Gastrocnemius medialis (tissue), 4 donors: Measurements from ENCODE around the gene CLPSL2. TPM values are rescaled to one million over a fixed set of nuclear protein-coding genes. Genes with fewer than 3 reads are reported as not detected.

Experiments
- ATAC-seq, 2 donors: fragments of 150-250 bp; one replicate each; pipeline ENCODE4 v1.9.1; 2016
- DNase-seq, 2 donors: peaks; one replicate each; pipeline ENCODE4 v3.0.0-alpha.2; 2019
- H3K27ac ChIP-seq, 4 donors: fragments of 200-600 bp; sonication (generic); 1 replicate in 1 of 4; 2 replicates in 3 of 4; pipeline ENCODE4 v1.5.1; 2016 to 2018; ENCODE audit warnings: mild to moderate bottlenecking in 2 of 4, moderate library complexity in 1 of 4
- H3K27me3 ChIP-seq, 3 donors: fragments of 200-600 bp; sonication (generic) in 2 of 3; 1 replicate in 1 of 3; 2 replicates in 2 of 3; pipeline versions ENCODE4 v1.5.1 to v1.6.0; 2016 to 2019; ENCODE audit warnings: mild to moderate bottlenecking in 1 of 3, moderate library complexity in 1 of 3
- H3K36me3 ChIP-seq, 2 donors: fragments of 200-600 bp; sonication (generic) in 1 of 2; one replicate each; pipeline ENCODE4 v1.5.1; 2017 to 2018
- H3K4me1 ChIP-seq, 2 donors: fragments of 200-600 bp; sonication (generic) in 1 of 2; one replicate each; pipeline ENCODE4 v1.5.1; 2016 to 2017; ENCODE audit warnings: mild to moderate bottlenecking in 2 of 2
- H3K4me3 ChIP-seq, 4 donors: fragments of 200-600 bp; sonication (generic) in 3 of 4; 1 replicate in 1 of 4; 2 replicates in 3 of 4; pipeline ENCODE4 v1.5.1; 2016 to 2019; ENCODE audit warnings: mild to moderate bottlenecking in 2 of 4
- H3K9me3 ChIP-seq, 3 donors: fragments of 200-600 bp; sonication (generic) in 2 of 3; 1 replicate in 1 of 3; 2 replicates in 2 of 3; pipeline ENCODE4 v1.5.1; 2016 to 2019
- CTCF ChIP-seq, 5 experiments: fragments of 450-650 bp in 3 of 5; fragments of 200-600 bp in 2 of 5; sonication (generic) in 2 of 5; IDR thresholded peaks in 4 of 5; conservative IDR thresholded peaks in 1 of 5; 1 replicate in 4 of 5; 2 replicates in 1 of 5; pipeline ENCODE4 v1.5.1; 2016 to 2019; ENCODE audit warnings: antibody characterized with exemption in 5 of 5, mild to moderate bottlenecking in 3 of 5, moderate library complexity in 3 of 5
- POLR2A ChIP-seq, 2 donors: fragments of 450-650 bp; IDR thresholded peaks; one replicate each; pipeline ENCODE4 v1.6.1; 2017; ENCODE audit warnings: antibody characterized with exemption in 2 of 2, mild to moderate bottlenecking in 2 of 2, moderate library complexity in 2 of 2
- in situ Hi-C, 4 donors: fragments of 200-750 bp; cut with MboI; loops; one replicate each; pipeline versions ENCODE4 v1.15.0 to v1.8.0; 2017; ENCODE audit warnings: low sequenced_read_pairs in 4 of 4
- intact Hi-C: fragments of 100-400 bp; cut with DNase I; formaldehyde crosslinking; loops from one replicate; pipeline ENCODE4 v1.15.1; 2023; ENCODE audit warnings: low total_unique reads
- total RNA-seq, 4 donors: library from RNA; depleted of rRNA; stranded (reverse); fragments of >200 nt; gene quantifications; one replicate each; pipeline versions ENCODE4 v1.1.0 to v1.2.3, GENCODE V29; 2016

CLPSL2 gene
- total RNA-seq, 4 donors from 2014 or later, result not detected

DNA sequence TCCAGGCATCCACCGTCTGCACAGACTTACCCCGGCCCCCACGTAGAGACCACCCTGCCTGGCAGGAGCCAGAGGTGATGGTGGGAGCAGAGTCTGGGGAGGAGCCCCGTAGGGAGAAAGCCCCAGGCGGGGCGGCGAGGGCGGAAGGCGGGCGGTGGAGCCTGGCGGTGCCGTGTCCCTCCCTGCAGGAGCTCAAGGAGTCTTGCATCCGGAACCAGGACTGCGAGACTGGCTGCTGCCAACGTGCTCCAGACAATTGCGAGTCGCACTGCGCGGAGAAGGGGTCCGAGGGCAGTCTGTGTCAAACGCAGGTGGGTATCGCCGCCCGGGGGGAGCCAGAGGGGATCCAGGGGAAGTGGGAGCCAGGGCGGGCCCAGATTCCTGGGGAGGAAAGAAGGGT, 10.4 kb downstream of the CLPSL2 start:
- intact Hi-C loops, result loop anchor here (1.0 kb wide), 1 partner anchor 10 kb away; the partner anchor contains the start of gene CLPS

GRCh38 chr6:35787266-35788218, 11.1 kb downstream of the CLPSL2 start:
- H3K4me1 ChIP-seq, result no peaks in the 10 kb centered on the region
- TF ChIP-seq CTCF (IDR thresholded peaks at IDR 0.05 in 4 of 5, conservative IDR thresholded peaks at IDR 0.05 in 1 of 5), result no peak
- TF ChIP-seq POLR2A (IDR thresholded peaks at IDR 0.05), result no peak
- H3K4me3 ChIP-seq, result no peak overlapping the region
- no peak overlapping the region for H3K27ac ChIP-seq
- H3K27me3 ChIP-seq, result peaks cover 24 to 46% (median 44%) of the 10 kb centered on the region in 3 donors
- DNase-seq, result no peak
- in situ Hi-C loops, result no loop called here
- H3K36me3 ChIP-seq, result no peaks in the 10 kb centered on the region
- intact Hi-C loops, result loop anchor here (1.0 kb wide), 1 partner anchor 10 kb away; the partner anchor contains the start of gene CLPS
- no peaks in the 10 kb centered on the region for H3K9me3 ChIP-seq
- ATAC-seq, result no peak

More for the DNA sequence above, 10.4 kb downstream of the CLPSL2 start:
- Histone ChIP-seq H3K27ac (no peak overlapping the region), H3K4me3 (no peak overlapping the region), H3K27me3 (peaks cover 24 to 46% (median 44%) of the 10 kb centered on the region in 3 donors), H3K36me3 (no peaks in the 10 kb centered on the region), H3K9me3 (no peaks in the 10 kb centered on the region), H3K4me1 (no peaks in the 10 kb centered on the region)
- in situ Hi-C loops, result no loop called here
- TF ChIP-seq POLR2A (IDR thresholded peaks at IDR 0.05) (no peak), CTCF (IDR thresholded peaks at IDR 0.05 in 4 of 5, conservative IDR thresholded peaks at IDR 0.05 in 1 of 5) (no peak)
- ATAC-seq (no peak), DNase-seq (no peak)

GRCh38 chr6:35788423-35788982, 12.1 kb downstream of the CLPSL2 start:
- DNase-seq (no peak), ATAC-seq (no peak)
- TF ChIP-seq CTCF (IDR thresholded peaks at IDR 0.05 in 4 of 5, conservative IDR thresholded peaks at IDR 0.05 in 1 of 5) (no peak), POLR2A (IDR thresholded peaks at IDR 0.05) (no peak)
- no peaks in the 10 kb centered on the region for H3K36me3 ChIP-seq
- intact Hi-C loops (no loop called here), in situ Hi-C loops (no loop called here)
- no peaks in the 10 kb centered on the region for H3K4me1 ChIP-seq
- no peak overlapping the region for H3K4me3 ChIP-seq
- no peaks in the 10 kb centered on the region for H3K9me3 ChIP-seq
- H3K27ac ChIP-seq, result no peak overlapping the region
- H3K27me3 ChIP-seq, result peaks cover 24 to 48% (median 44%) of the 10 kb centered on the region in 3 donors

- peaks cover 24 to 37% (median 35%) of the 10 kb centered on the region in 3 donors for H3K27me3 ChIP-seq
- in situ Hi-C loops, result no loop called here
These were observed 14.3 kb downstream of the CLPSL2 start for GRCh38 chr6:35790683-35791082.

More at GRCh38 chr6:35790683-35791082, 14.3 kb downstream of the CLPSL2 start:
- Histone ChIP-seq H3K4me3 (no peak overlapping the region), H3K9me3 (no peaks in the 10 kb centered on the region), H3K36me3 (no peaks in the 10 kb centered on the region), H3K4me1 (no peaks in the 10 kb centered on the region), H3K27ac (no peak overlapping the region)
- ATAC-seq (no peak), DNase-seq (no peak)
- intact Hi-C loops, result no loop called here
- no peak for TF ChIP-seq CTCF (IDR thresholded peaks at IDR 0.05 in 4 of 5, conservative IDR thresholded peaks at IDR 0.05 in 1 of 5)
- TF ChIP-seq POLR2A (IDR thresholded peaks at IDR 0.05), result no peak
